HEK293T (cell line): ENCODE results near the gene PLCB4.

Experiments used
- BHLHE40 ChIP-seq: fragments of 450-650 bp; IDR thresholded peaks from 2 replicates; pipeline ENCODE4 v1.6.1; 2016; ENCODE audit warnings: mild to moderate bottlenecking, moderate library complexity, borderline replicate concordance
- CTBP1 ChIP-seq: fragments of 450-650 bp; IDR thresholded peaks from 2 replicates; pipeline ENCODE4 v1.6.1; 2016; ENCODE audit warnings: borderline replicate concordance
- FOXA1 ChIP-seq: fragments of 450-650 bp; IDR thresholded peaks from 2 replicates; pipeline ENCODE4 v1.6.1; 2016; ENCODE audit warnings: mild to moderate bottlenecking
- FOXM1 ChIP-seq: fragments of 450-650 bp; IDR thresholded peaks from 2 replicates; pipeline ENCODE4 v1.6.1; 2017; ENCODE audit warnings: mild to moderate bottlenecking, borderline replicate concordance
- HDGF ChIP-seq: fragments of 450-650 bp; IDR thresholded peaks from 2 replicates; pipeline ENCODE4 v1.6.1; 2017; ENCODE audit warnings: antibody characterized with exemption, borderline replicate concordance
- L3MBTL2 ChIP-seq: fragments of 450-650 bp; conservative IDR thresholded peaks from 2 replicates; pipeline ENCODE4 v1.6.1; 2016; ENCODE audit warnings: mild to moderate bottlenecking
- LEF1 ChIP-seq: fragments of 450-650 bp; IDR thresholded peaks from 2 replicates; pipeline ENCODE4 v1.6.1; 2017; ENCODE audit warnings: mild to moderate bottlenecking, borderline replicate concordance
- SP1 ChIP-seq: fragments of 450-650 bp; IDR thresholded peaks from 2 replicates; pipeline ENCODE4 v1.6.1; 2017

- no peak for TF ChIP-seq FOXM1
- TF ChIP-seq LEF1, result no peak
- no peak for TF ChIP-seq HDGF
- TF ChIP-seq BHLHE40, result no peak
- TF ChIP-seq SP1, result no peak
- TF ChIP-seq CTBP1, result no peak
- TF ChIP-seq L3MBTL2, result no peak
- no peak for TF ChIP-seq FOXA1
Measured at GRCh38 chr20:9165261-9165660, 96.4 kb downstream of the PLCB4 start.
